Stimulated activated CD4-positive, alpha-beta T cell treated with anti-CD3 and anti-CD28 coated beads, Interleukin-12 subunit alpha, Interleukin-12 subunit beta, amount 100 ng/mL, for 4 hours (primary cell): Measurements from ENCODE around the gene CLCN7.

Experiments
- DNase-seq: peaks from one replicate; pipeline ENCODE4 v3.0.0-alpha.2; 2020

CLCN7 gene

GRCh38 chr16:1458977-1459341 lies 15.9 kb downstream of the CLCN7 start:
- no peak for DNase-seq

- DNase-seq, result no peak
Observed at GRCh38 chr16:1458336-1458976, 16.4 kb downstream of the CLCN7 start.

GRCh38 chr16:1457489-1458245 lies 17.2 kb downstream of the CLCN7 start:
- DNase-seq, result no peak

- DNase-seq, result no peak
Observed at GRCh38 chr16:1456951-1457350, 17.9 kb downstream of the CLCN7 start.

- DNase-seq, result no peak
Observed at GRCh38 chr16:1455190-1456171, 19.3 kb downstream of the CLCN7 start.

- DNase-seq, result no peak
Observed at GRCh38 chr16:1454561-1454960, 20.3 kb downstream of the CLCN7 start.

- DNase-seq, result no peak
Observed at GRCh38 chr16:1453316-1453715, 21.5 kb downstream of the CLCN7 start.

- no peak for DNase-seq
Observed at GRCh38 chr16:1452530-1452929, 22.3 kb downstream of the CLCN7 start.

GRCh38 chr16:1451702-1452392 lies 23.0 kb downstream of the CLCN7 start:
- DNase-seq, result no peak

- no peak for DNase-seq
Observed at GRCh38 chr16:1450841-1451240, 24.0 kb downstream of the CLCN7 start.

GRCh38 chr16:1450218-1450617 lies 24.6 kb downstream of the CLCN7 start:
- no peak for DNase-seq

GRCh38 chr16:1449201-1449788 lies 25.5 kb downstream of the CLCN7 start:
- DNase-seq, result no peak

- no peak for DNase-seq
Observed at GRCh38 chr16:1448536-1449116, 26.2 kb downstream of the CLCN7 start.

GRCh38 chr16:1447965-1448364 lies 26.9 kb downstream of the CLCN7 start:
- no peak for DNase-seq

GRCh38 chr16:1446296-1447080 lies 28.3 kb downstream of the CLCN7 start:
- DNase-seq, result no peak

GRCh38 chr16:1445518-1446203 lies 29.2 kb downstream of the CLCN7 start:
- no peak for DNase-seq

GRCh38 chr16:1444730-1445517 lies 29.9 kb downstream of the CLCN7 start:
- DNase-seq, result no peak

GRCh38 chr16:1443980-1444729 lies 30.7 kb downstream of the CLCN7 start, which contains the start of gene CCDC154:
Gene CCDC154, minus strand, starts transcription at chr16:1444556. Its CDS starts 234 bp downstream, at chr16:1444322.
- DNase-seq, result no peak
